ENCODE data around the gene TTLL10. TPM values are rescaled to one million over a fixed set of nuclear protein-coding genes. Genes with fewer than 3 reads are reported as not detected.

TTLL10 gene
- total RNA-seq, 1 donor from 2014 or later, result not detected

- Histone ChIP-seq H3K27me3 (no peaks in the 10 kb centered on the region), H3K4me1 (peaks cover 10% of the 10 kb centered on the region), H3K4me3 (no peak overlapping the region), H3K9me3 (no peaks in the 10 kb centered on the region), H3K27ac (no peak overlapping the region), H3K36me3 (no peaks in the 10 kb centered on the region)
- ATAC-seq (no peak), DNase-seq (no peak)
- TF ChIP-seq CTCF (IDR thresholded peaks at IDR 0.05), result no peak
- intact Hi-C loops (cut with DNase I), result no loop called here
Measured at GRCh38 chr1:1153874-1154273, 19.8 kb upstream of the TTLL10 start.

GRCh38 chr1:1155258-1155657 lies 18.4 kb upstream of the TTLL10 start:
- peaks cover 10% of the 10 kb centered on the region for H3K4me1 ChIP-seq
- no peak overlapping the region for H3K27ac ChIP-seq
- intact Hi-C loops (cut with DNase I), result no loop called here
- H3K4me3 ChIP-seq, result no peak overlapping the region
- DNase-seq (no peak), ATAC-seq (no peak)
- no peaks in the 10 kb centered on the region for H3K27me3 ChIP-seq
- no peak for TF ChIP-seq CTCF (IDR thresholded peaks at IDR 0.05)
- H3K36me3 ChIP-seq, result no peaks in the 10 kb centered on the region
- no peaks in the 10 kb centered on the region for H3K9me3 ChIP-seq

GRCh38 chr1:1156140-1157032 lies 17.3 kb upstream of the TTLL10 start:
- Histone ChIP-seq H3K4me1 (peaks cover 10% of the 10 kb centered on the region), H3K36me3 (no peaks in the 10 kb centered on the region), H3K9me3 (no peaks in the 10 kb centered on the region), H3K4me3 (no peak overlapping the region), H3K27me3 (no peaks in the 10 kb centered on the region), H3K27ac (no peak overlapping the region)
- TF ChIP-seq CTCF (IDR thresholded peaks at IDR 0.05), result no peak
- intact Hi-C loops (cut with DNase I), result no loop called here
- DNase-seq (no peak), ATAC-seq (no peak)

- ATAC-seq (no peak), DNase-seq (no peak)
- H3K9me3 ChIP-seq, result no peaks in the 10 kb centered on the region
- no peak for TF ChIP-seq CTCF (IDR thresholded peaks at IDR 0.05)
- peaks cover 10% of the 10 kb centered on the region for H3K4me1 ChIP-seq
- no peak overlapping the region for H3K27ac ChIP-seq
- H3K4me3 ChIP-seq, result no peak overlapping the region
- intact Hi-C loops (cut with DNase I), result no loop called here
- H3K27me3 ChIP-seq, result no peaks in the 10 kb centered on the region
- H3K36me3 ChIP-seq, result no peaks in the 10 kb centered on the region
Measured at GRCh38 chr1:1157033-1157365, 16.7 kb upstream of the TTLL10 start.

GRCh38 chr1:1157426-1157913 lies 16.2 kb upstream of the TTLL10 start:
- no peaks in the 10 kb centered on the region for H3K36me3 ChIP-seq
- no peaks in the 10 kb centered on the region for H3K27me3 ChIP-seq
- DNase-seq, result peak; percentile 95
- H3K27ac ChIP-seq, result peak overlapping the region; percentile 98
- H3K4me1 ChIP-seq, result peaks cover 10% of the 10 kb centered on the region
- TF ChIP-seq CTCF (IDR thresholded peaks at IDR 0.05), result no peak
- peak; percentile 93 for ATAC-seq
- peak overlapping the region; percentile 77 for H3K4me3 ChIP-seq
- H3K9me3 ChIP-seq, result no peaks in the 10 kb centered on the region
- intact Hi-C loops (cut with DNase I), result no loop called here
